Activated CD4-positive, alpha-beta T cell treated with anti-CD3 and anti-CD28 coated beads, Interleukin-2, Interleukin-6, amounts not matched to agents 100 ng/mL and 50 ng/mL, durations not matched to agents 16 hours and 8 hours (primary cell): Measurements from ENCODE around the gene LRRC37A.
"Not testable (repeated sequence)": the region's sequence is repeated elsewhere in the genome, so short reads cannot be mapped to it uniquely, and the experiment has no call there.

Experiments
- DNase-seq: peaks from one replicate; pipeline ENCODE4 v3.0.0-alpha.2; 2020

Gene LRRC37A

GRCh38 chr17:46290906-46291546 is 3.9 kb upstream of the LRRC37A start:
- DNase-seq, result peak; percentile 23

GRCh38 chr17:46291618-46292017 is 3.3 kb upstream of the LRRC37A start:
- not testable (repeated sequence) for DNase-seq

- not testable (repeated sequence) for DNase-seq
Observed at GRCh38 chr17:46341220-46341619, 46.3 kb downstream of the LRRC37A start.

DNA sequence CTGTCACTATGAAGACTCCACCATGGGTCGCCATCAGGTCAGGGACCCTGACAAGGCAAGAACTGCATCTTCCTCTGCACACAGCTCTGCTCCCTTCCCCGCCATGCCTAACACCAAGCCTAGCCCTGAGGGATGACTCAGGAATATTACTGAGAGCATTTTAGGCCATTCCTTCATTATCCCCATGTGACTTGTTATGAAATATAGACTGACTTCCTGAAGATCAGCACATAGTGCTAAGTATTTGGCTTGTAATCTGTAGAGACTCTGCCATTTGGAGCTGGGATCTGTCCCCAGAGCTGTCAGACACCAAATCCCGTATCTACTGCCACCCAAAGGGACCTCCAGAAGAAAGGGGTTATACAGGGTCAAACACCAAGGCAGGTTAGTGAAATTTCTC is 47.2 kb downstream of the LRRC37A start:
- DNase-seq, result not testable (repeated sequence)

- not testable (repeated sequence) for DNase-seq
Observed at GRCh38 chr17:46348345-46348744, 53.4 kb downstream of the LRRC37A start.

DNA sequence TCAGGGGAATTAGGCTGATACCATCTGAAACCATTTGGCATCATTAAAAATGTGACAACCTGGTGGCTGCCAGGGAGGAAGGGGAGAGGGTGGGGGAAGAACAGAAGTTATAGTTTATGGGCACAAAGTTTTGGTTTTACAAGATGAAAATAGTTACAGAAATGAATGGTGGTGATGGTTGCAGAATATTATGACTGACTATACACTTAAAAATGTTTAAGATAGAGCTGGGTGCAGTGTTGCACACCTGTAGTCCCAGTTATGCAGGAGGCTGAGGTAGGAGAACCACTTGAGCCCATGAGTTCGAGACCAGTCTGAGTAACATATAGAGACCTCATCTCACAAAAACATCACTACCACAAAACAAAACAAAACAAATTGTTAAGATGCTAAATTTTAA is 54.1 kb downstream of the LRRC37A start:
- DNase-seq, result not testable (repeated sequence)

- DNase-seq, result not testable (repeated sequence)
Observed at GRCh38 chr17:46353856-46354255, 58.9 kb downstream of the LRRC37A start.

DNA sequence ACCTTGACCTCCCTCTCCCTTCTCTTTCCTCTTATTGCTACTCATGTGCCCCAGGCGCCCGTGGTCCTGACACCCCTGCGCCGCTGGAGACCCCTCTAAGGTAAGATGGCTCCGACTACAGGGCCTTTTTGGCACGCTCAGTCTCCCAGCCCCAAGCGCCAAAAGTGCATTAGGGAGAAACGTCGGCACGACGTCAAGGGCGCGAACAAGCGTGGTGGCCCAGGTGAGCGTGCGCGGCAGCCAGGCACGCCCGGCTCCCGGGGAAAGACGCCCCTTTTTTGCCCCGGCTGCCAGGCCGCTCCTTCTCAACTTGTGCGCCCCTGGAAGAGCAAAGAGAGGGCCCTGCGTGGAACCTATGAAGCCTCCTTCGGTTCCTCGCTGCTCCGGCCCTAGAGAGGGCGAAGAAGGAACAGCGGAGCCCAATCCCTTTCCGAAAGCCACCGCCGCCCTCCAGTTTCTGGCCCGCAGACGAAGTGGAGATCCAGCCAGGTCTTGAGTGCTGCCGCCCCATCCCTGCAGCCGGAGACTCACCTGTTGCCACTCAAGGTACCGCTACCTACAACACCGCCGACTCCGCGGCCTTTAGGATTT is 66.3 kb downstream of the LRRC37A start:
- DNase-seq, result not testable (repeated sequence)

- peak; percentile 93 for DNase-seq
Observed at GRCh38 chr17:46361755-46362154, 66.8 kb downstream of the LRRC37A start, which contains the start of gene ARL17B. TSS of gene ARL17B (minus strand) at chr17:46361766. CDS start at chr17:46358397, 3,369 bp downstream.

GRCh38 chr17:46367520-46367919 is 72.6 kb downstream of the LRRC37A start:
- not testable (repeated sequence) for DNase-seq

GRCh38 chr17:46372236-46373229 is 77.6 kb downstream of the LRRC37A start:
- not testable (repeated sequence) for DNase-seq

GRCh38 chr17:46373418-46373817 is 78.5 kb downstream of the LRRC37A start:
- DNase-seq, result not testable (repeated sequence)

- DNase-seq, result peak; percentile 1
Observed at GRCh38 chr17:46383118-46383517, 88.2 kb downstream of the LRRC37A start.

GRCh38 chr17:46385491-46385890 is 90.6 kb downstream of the LRRC37A start:
- DNase-seq, result not testable (repeated sequence)
